Fibroblast of skin of right quadriceps (primary cell): ENCODE data around the gene BTRC.

Experiments
- DNase-seq: peaks from one replicate; pipeline ENCODE4 v3.0.0-alpha.2; 2013

BTRC gene

GRCh38 chr10:101595591-101596433, 241.8 kb downstream of the BTRC start:
- DNase-seq = peak; percentile 63

GRCh38 chr10:101597091-101597900, 243.3 kb downstream of the BTRC start:
- DNase-seq = no peak

GRCh38 chr10:101601541-101601940, 247.6 kb downstream of the BTRC start:
- no peak for DNase-seq

GRCh38 chr10:101602761-101603398, 248.9 kb downstream of the BTRC start:
- peak; percentile 63 for DNase-seq
